Esophagus (tissue), 2 donors: ENCODE results near the gene NKPD1. TPM values are rescaled to one million over a fixed set of nuclear protein-coding genes. Genes with fewer than 3 reads are reported as not detected.
A peak's percentile ranks its signal among the peaks of the same experiment; 100 is the strongest.

Experiments
- H3K27ac ChIP-seq, 2 donors: one replicate each; pipeline ENCODE4 v1.5.1; 2013; ENCODE audit warnings: low read depth in 2 of 2, mild to moderate bottlenecking in 2 of 2, inconsistent platforms in 1 of 2, low read length in 1 of 2, moderate library complexity in 1 of 2
- H3K27me3 ChIP-seq, 2 donors: one replicate each; pipeline ENCODE4 v1.6.1; 2013; ENCODE audit warnings: low read length in 2 of 2, control low read depth in 1 of 2, mild to moderate bottlenecking in 1 of 2; ENCODE audit not compliant: insufficient read depth in 2 of 2, control insufficient read depth in 1 of 2
- H3K36me3 ChIP-seq, 2 donors: one replicate each; pipeline ENCODE4 v1.6.1; 2013; ENCODE audit warnings: low read length in 1 of 2; ENCODE audit not compliant: control insufficient read depth in 2 of 2, insufficient read depth in 2 of 2
- H3K4me1 ChIP-seq, 2 donors: one replicate each; pipeline ENCODE4 v1.6.1; 2013; ENCODE audit warnings: low read length in 1 of 2; ENCODE audit not compliant: control insufficient read depth in 2 of 2, insufficient read depth in 2 of 2
- H3K4me3 ChIP-seq, 2 donors: one replicate each; pipeline ENCODE4 v1.5.1; 2013; ENCODE audit warnings: low read length in 2 of 2, mild to moderate bottlenecking in 2 of 2, low read depth in 1 of 2, moderate library complexity in 1 of 2
- H3K9me3 ChIP-seq, 2 donors: one replicate each; pipeline ENCODE4 v1.6.1; 2013; ENCODE audit warnings: mild to moderate bottlenecking in 2 of 2, low read depth in 1 of 2, low read length in 1 of 2, moderate library complexity in 1 of 2; ENCODE audit not compliant: control insufficient read depth in 2 of 2, insufficient read depth in 1 of 2
- WGBS, 2 donors: extraction: QIAGEN DNeasy Blood & Tissue Kit; methylation state at CpG; one replicate each; pipeline ENCODE4 v1.1.7; 2013; 5-methylcytosine and 5-hydroxymethylcytosine counted together
- polyA plus RNA-seq, 2 donors: library from polyadenylated mRNA; stranded (reverse); fragments of 200-250 nt; gene quantifications; one replicate each; pipeline ENCODE4 v1.2.3, GENCODE V29; 2013
- donor health status: healthy with polysubstance abuse.
- donor health status: Bipolar disorder and iron deficiency.

The NKPD1 gene
- polyA plus RNA-seq, 2 donors: 0.61 to 1.3 TPM

GRCh38 chr19:45142016-45142725, 18.6 kb downstream of the NKPD1 start:
- H3K27ac ChIP-seq: no peak overlapping the region
- H3K36me3 ChIP-seq: peaks cover 8 to 50% of the 10 kb centered on the region in 2 donors
- 93 to 94% methylated on average over 33 of the region's 33 CpGs for WGBS, 2 donors
- no peaks in the 10 kb centered on the region for H3K27me3 ChIP-seq
- H3K4me1 ChIP-seq: peaks cover 0 to 5% of the 10 kb centered on the region in 2 donors
- H3K4me3 ChIP-seq: no peak overlapping the region
- H3K9me3 ChIP-seq: peaks cover 0 to 2% of the 10 kb centered on the region in 2 donors

GRCh38 chr19:45141203-45141900, 19.4 kb downstream of the NKPD1 start:
- peaks cover 8 to 46% of the 10 kb centered on the region in 2 donors for H3K36me3 ChIP-seq
- H3K4me1 ChIP-seq: peaks cover 0 to 5% of the 10 kb centered on the region in 2 donors
- H3K27ac ChIP-seq: no peak overlapping the region
- H3K9me3 ChIP-seq: peaks cover 0 to 2% of the 10 kb centered on the region in 2 donors
- WGBS, 2 donors: 95% methylated on average over 28 of the region's 28 CpGs
- H3K27me3 ChIP-seq: no peaks in the 10 kb centered on the region
- no peak overlapping the region for H3K4me3 ChIP-seq

GRCh38 chr19:45140533-45140932, 20.2 kb downstream of the NKPD1 start:
- Histone ChIP-seq H3K4me1 (peaks cover 0 to 5% of the 10 kb centered on the region in 2 donors), H3K9me3 (peaks cover 0 to 2% of the 10 kb centered on the region in 2 donors), H3K27me3 (no peaks in the 10 kb centered on the region), H3K36me3 (peaks cover 7 to 40% of the 10 kb centered on the region in 2 donors), H3K4me3 (no peak overlapping the region), H3K27ac (no peak overlapping the region)
- WGBS, 2 donors: 93 to 95% methylated on average over 11 of the region's 11 CpGs

- no peaks in the 10 kb centered on the region for H3K27me3 ChIP-seq
- no peak overlapping the region for H3K27ac ChIP-seq
- 80 to 83% methylated on average over 8 of the region's 8 CpGs for WGBS, 2 donors
- peaks cover 3 to 36% of the 10 kb centered on the region in 2 donors for H3K36me3 ChIP-seq
- peaks cover 0 to 5% of the 10 kb centered on the region in 2 donors for H3K4me1 ChIP-seq
- no peak overlapping the region for H3K4me3 ChIP-seq
- H3K9me3 ChIP-seq: peaks cover 0 to 2% of the 10 kb centered on the region in 2 donors
These were observed 20.7 kb downstream of the NKPD1 start for GRCh38 chr19:45140144-45140503.

GRCh38 chr19:45139286-45140143, 21.3 kb downstream of the NKPD1 start:
- Histone ChIP-seq H3K4me3 (no peak overlapping the region), H3K27ac (no peak overlapping the region), H3K27me3 (no peaks in the 10 kb centered on the region), H3K4me1 (peaks cover 0 to 5% of the 10 kb centered on the region in 2 donors), H3K36me3 (peaks cover 0 to 30% of the 10 kb centered on the region in 2 donors), H3K9me3 (peaks cover 0 to 2% of the 10 kb centered on the region in 2 donors)
- WGBS, 2 donors: 86 to 91% methylated on average over 24 of the region's 24 CpGs

GRCh38 chr19:45138303-45138751, 22.5 kb downstream of the NKPD1 start:
- no peak overlapping the region for H3K27ac ChIP-seq
- H3K9me3 ChIP-seq: peaks cover 0 to under 1% of the 10 kb centered on the region in 2 donors
- 58 to 61% methylated on average over 11 of the region's 11 CpGs for WGBS, 2 donors
- no peaks in the 10 kb centered on the region for H3K27me3 ChIP-seq
- peaks cover 0 to 1% of the 10 kb centered on the region in 2 donors for H3K4me1 ChIP-seq
- H3K4me3 ChIP-seq: no peak overlapping the region
- H3K36me3 ChIP-seq: peaks cover 0 to 27% of the 10 kb centered on the region in 2 donors

GRCh38 chr19:45137179-45137761, 23.5 kb downstream of the NKPD1 start:
- H3K27me3 ChIP-seq: no peaks in the 10 kb centered on the region
- no peaks in the 10 kb centered on the region for H3K4me1 ChIP-seq
- H3K27ac ChIP-seq: no peak overlapping the region
- WGBS, 2 donors: 73 to 77% methylated on average over 17 of the region's 17 CpGs
- no peaks in the 10 kb centered on the region for H3K9me3 ChIP-seq
- H3K36me3 ChIP-seq: peaks cover 0 to 18% of the 10 kb centered on the region in 2 donors
- no peak overlapping the region for H3K4me3 ChIP-seq

- Histone ChIP-seq H3K4me3 (no peak overlapping the region), H3K4me1 (no peaks in the 10 kb centered on the region), H3K27ac (peak overlapping the region in 1 of 2 donors; percentile 11), H3K9me3 (no peaks in the 10 kb centered on the region), H3K36me3 (peaks cover 0 to 12% of the 10 kb centered on the region in 2 donors), H3K27me3 (no peaks in the 10 kb centered on the region)
- 75 to 84% methylated on average over 12 of the region's 12 CpGs for WGBS, 2 donors
These were observed 24.1 kb downstream of the NKPD1 start for GRCh38 chr19:45136507-45137178.
